ENCODE data around the gene RXFP4.

Gene RXFP4

GRCh38 chr1:155951753-155952504, 10.5 kb downstream of the RXFP4 start:
- peak overlapping the region in 4 of 21 experiments; percentile 10 to 40 (median 30) for H3K27ac ChIP-seq
- H3K4me3 ChIP-seq: no peak overlapping the region

GRCh38 chr1:155952505-155952890, 11.1 kb downstream of the RXFP4 start:
- H3K4me3 ChIP-seq: no peak overlapping the region
- peak overlapping the region in 2 of 21 experiments; percentile 10 to 37 for H3K27ac ChIP-seq

GRCh38 chr1:155954645-155955044, 13.2 kb downstream of the RXFP4 start:
- H3K27ac ChIP-seq: no peak overlapping the region

GRCh38 chr1:155957411-155957915, 16.0 kb downstream of the RXFP4 start:
- Histone ChIP-seq H3K27ac (no peak overlapping the region), H3K4me3 (no peak overlapping the region)

More at GRCh38 chr1:155954645-155955044, 13.2 kb downstream of the RXFP4 start:
- no peak overlapping the region for H3K4me3 ChIP-seq

GRCh38 chr1:155960081-155960745, 18.8 kb downstream of the RXFP4 start:
- no peak overlapping the region for H3K4me3 ChIP-seq
- peak overlapping the region in 6 of 21 experiments; percentile 25 to 59 (median 30) for H3K27ac ChIP-seq

- peak overlapping the region in 13 of 21 experiments; percentile 3 to 59 (median 26) for H3K27ac ChIP-seq
- H3K4me3 ChIP-seq: no peak overlapping the region
Observed at GRCh38 chr1:155961937-155962336, 20.5 kb downstream of the RXFP4 start.

- no peak overlapping the region for H3K4me3 ChIP-seq
Observed at GRCh38 chr1:155962599-155963211, 21.3 kb downstream of the RXFP4 start.

GRCh38 chr1:155964193-155964592, 22.8 kb downstream of the RXFP4 start:
- no peak overlapping the region for H3K4me3 ChIP-seq
- H3K27ac ChIP-seq: no peak overlapping the region

More at GRCh38 chr1:155962599-155963211, 21.3 kb downstream of the RXFP4 start:
- H3K27ac ChIP-seq: peak overlapping the region in 11 of 21 experiments; percentile 4 to 57 (median 21)

- H3K27ac ChIP-seq: peak overlapping the region in 11 of 21 experiments; percentile 5 to 83 (median 75)
- no peak overlapping the region for H3K4me3 ChIP-seq
Observed at GRCh38 chr1:155966135-155966534, 24.7 kb downstream of the RXFP4 start.

GRCh38 chr1:155966750-155967149, 25.3 kb downstream of the RXFP4 start:
- Histone ChIP-seq H3K27ac (peak overlapping the region in 16 of 21 experiments; percentile 5 to 83 (median 72)), H3K4me3 (no peak overlapping the region)

GRCh38 chr1:155967341-155968050, 26.1 kb downstream of the RXFP4 start:
- Histone ChIP-seq H3K4me3 (peak overlapping the region in 1 of 7 experiments; percentile 1), H3K27ac (peak overlapping the region in 20 of 21 experiments; percentile 5 to 83 (median 70))

GRCh38 chr1:155968051-155968400, 26.6 kb downstream of the RXFP4 start:
- Histone ChIP-seq H3K4me3 (no peak overlapping the region), H3K27ac (peak overlapping the region in 20 of 21 experiments; percentile 5 to 83 (median 70))

- peak overlapping the region in 19 of 21 experiments; percentile 9 to 83 (median 69) for H3K27ac ChIP-seq
- no peak overlapping the region for H3K4me3 ChIP-seq
Observed at GRCh38 chr1:155968670-155969069, 27.2 kb downstream of the RXFP4 start.

- Histone ChIP-seq H3K27ac (peak overlapping the region in 18 of 21 experiments; percentile 9 to 82 (median 66)), H3K4me3 (no peak overlapping the region)
Observed at GRCh38 chr1:155969377-155969791, 27.9 kb downstream of the RXFP4 start.

GRCh38 chr1:155970531-155971167, 29.2 kb downstream of the RXFP4 start:
- no peak overlapping the region for H3K4me3 ChIP-seq

GRCh38 chr1:155971910-155972809, 30.7 kb downstream of the RXFP4 start:
- Histone ChIP-seq H3K27ac (peak overlapping the region in 14 of 21 experiments; percentile 1 to 80 (median 48)), H3K4me3 (no peak overlapping the region)

More at GRCh38 chr1:155970531-155971167, 29.2 kb downstream of the RXFP4 start:
- peak overlapping the region in 20 of 21 experiments; percentile 5 to 82 (median 60) for H3K27ac ChIP-seq

- Histone ChIP-seq H3K27ac (peak overlapping the region in 13 of 21 experiments; percentile 46 to 99 (median 96)), H3K4me3 (no peak overlapping the region)
Observed at GRCh38 chr1:155973723-155974122, 32.3 kb downstream of the RXFP4 start.
